Upper lobe of right lung (tissue), 1 donor: Measurements from ENCODE around the gene LRRC43. TPM values are rescaled to one million over a fixed set of nuclear protein-coding genes. Genes with fewer than 3 reads are reported as not detected.

ENCODE experiments used
- ATAC-seq: fragments of 200-7000 bp; cut with Tn5 transposase; one replicate; pipeline ENCODE4 v1.9.1; 2020; ENCODE audit warnings: mild to moderate bottlenecking, moderate library complexity
- DNase-seq: peaks from one replicate; pipeline ENCODE4 v3.0.0-alpha.2; 2020
- H3K27ac ChIP-seq: fragments of 200-600 bp; one replicate; pipeline ENCODE4 v1.8.0; 2022
- H3K27me3 ChIP-seq: fragments of 200-600 bp; one replicate; pipeline ENCODE4 v1.8.0; 2022; ENCODE audit warnings: mild to moderate bottlenecking
- H3K36me3 ChIP-seq: fragments of 200-600 bp; one replicate; pipeline ENCODE4 v1.8.0; 2022
- H3K4me1 ChIP-seq: fragments of 200-600 bp; one replicate; pipeline ENCODE4 v1.8.0; 2022
- H3K4me3 ChIP-seq: fragments of 200-600 bp; one replicate; pipeline ENCODE4 v1.8.0; 2022; ENCODE audit warnings: mild to moderate bottlenecking
- H3K9me3 ChIP-seq: fragments of 200-600 bp; one replicate; pipeline ENCODE4 v1.8.0; 2022
- CTCF ChIP-seq: fragments of 200-600 bp; IDR thresholded peaks from one replicate; pipeline ENCODE4 v1.8.0; 2022; ENCODE audit warnings: antibody characterized with exemption
- intact Hi-C: fragments of 100-400 bp; cut with DNase I; formaldehyde crosslinking; loops from one replicate; pipeline ENCODE4 v1.11.0; 2022
- total RNA-seq: library from RNA; stranded (reverse); fragmentation: NEBNext Ultra II Directional; extraction: Animal tissue kit (Norgen Biotek cat#: 25700); gene quantifications from one replicate; pipeline ENCODE4 v1.2.1, GENCODE V29; 2021
- donor health status: DM: no; HTN: yes; CAD: no; lungs with severe emphysema.

Gene LRRC43
- total RNA-seq, 1 donor from 2014 or later: not detected

- Histone ChIP-seq H3K27ac (no peak overlapping the region), H3K4me1 (peaks cover 5% of the 10 kb centered on the region), H3K27me3 (no peaks in the 10 kb centered on the region), H3K9me3 (no peaks in the 10 kb centered on the region), H3K36me3 (no peaks in the 10 kb centered on the region), H3K4me3 (no peak overlapping the region)
- no peak for DNase-seq
- no peak for TF ChIP-seq CTCF
- intact Hi-C loops: no loop called here
- ATAC-seq: peak; percentile 25
Measured at GRCh38 chr12:122184517-122184916, 1.6 kb downstream of the LRRC43 start.

DNA sequence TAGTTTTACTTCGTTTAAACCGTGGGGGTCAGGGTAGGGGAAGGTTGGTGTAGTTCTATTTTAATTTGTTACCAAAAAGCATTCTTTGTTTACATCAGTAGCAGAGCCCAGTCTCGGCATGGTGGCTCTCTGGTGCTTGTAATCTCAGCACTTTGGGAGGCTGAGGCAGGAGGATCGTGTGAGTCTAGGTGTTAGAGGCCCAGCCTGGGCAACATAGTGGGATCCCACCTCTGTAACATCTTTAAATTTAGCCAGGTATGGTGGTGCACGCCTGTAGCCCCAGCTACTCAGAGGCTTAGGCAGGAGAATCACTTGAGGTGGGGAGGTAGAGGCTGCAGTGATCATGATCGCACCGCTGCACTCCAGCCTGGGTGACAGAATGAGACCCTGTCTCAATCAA, 2.2 kb downstream of the LRRC43 start:
- Histone ChIP-seq H3K27ac (no peak overlapping the region), H3K4me1 (peaks cover 5% of the 10 kb centered on the region), H3K36me3 (no peaks in the 10 kb centered on the region), H3K9me3 (no peaks in the 10 kb centered on the region), H3K27me3 (no peaks in the 10 kb centered on the region), H3K4me3 (no peak overlapping the region)
- ATAC-seq (no peak), DNase-seq (no peak)
- intact Hi-C loops: no loop called here
- TF ChIP-seq CTCF: no peak

GRCh38 chr12:122185494-122186082, 2.7 kb downstream of the LRRC43 start:
- no peak for DNase-seq

DNA sequence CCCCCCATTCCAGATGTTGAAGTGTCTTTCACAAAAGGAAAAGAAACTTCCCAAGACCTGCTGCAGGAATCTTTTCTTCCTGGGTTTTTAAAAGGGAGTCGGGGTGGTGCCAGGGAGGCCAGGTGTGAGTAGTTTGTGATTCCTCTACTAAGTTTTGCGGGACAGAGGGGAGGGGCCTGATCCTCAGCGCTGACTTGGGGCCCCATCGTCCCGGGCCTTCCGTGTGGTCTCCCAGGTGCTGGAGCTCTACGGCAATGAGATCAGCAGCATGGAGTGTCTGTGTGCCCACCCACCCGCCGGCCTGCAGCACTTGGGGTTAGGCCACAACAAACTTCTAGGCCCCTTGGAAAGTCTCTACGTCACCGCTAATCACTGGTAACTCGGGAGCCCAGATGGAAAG, 4.5 kb downstream of the LRRC43 start:
- intact Hi-C loops: no loop called here
- Histone ChIP-seq H3K4me3 (no peak overlapping the region), H3K4me1 (peaks cover 5% of the 10 kb centered on the region), H3K9me3 (no peaks in the 10 kb centered on the region), H3K27me3 (no peaks in the 10 kb centered on the region), H3K36me3 (no peaks in the 10 kb centered on the region), H3K27ac (no peak overlapping the region)
- ATAC-seq (no peak), DNase-seq (no peak)
- no peak for TF ChIP-seq CTCF

More at GRCh38 chr12:122185494-122186082, 2.7 kb downstream of the LRRC43 start:
- Histone ChIP-seq H3K27me3 (no peaks in the 10 kb centered on the region), H3K9me3 (no peaks in the 10 kb centered on the region), H3K4me3 (no peak overlapping the region), H3K27ac (no peak overlapping the region), H3K4me1 (peaks cover 5% of the 10 kb centered on the region), H3K36me3 (no peaks in the 10 kb centered on the region)
- intact Hi-C loops: no loop called here
- no peak for ATAC-seq
- TF ChIP-seq CTCF: no peak

DNA sequence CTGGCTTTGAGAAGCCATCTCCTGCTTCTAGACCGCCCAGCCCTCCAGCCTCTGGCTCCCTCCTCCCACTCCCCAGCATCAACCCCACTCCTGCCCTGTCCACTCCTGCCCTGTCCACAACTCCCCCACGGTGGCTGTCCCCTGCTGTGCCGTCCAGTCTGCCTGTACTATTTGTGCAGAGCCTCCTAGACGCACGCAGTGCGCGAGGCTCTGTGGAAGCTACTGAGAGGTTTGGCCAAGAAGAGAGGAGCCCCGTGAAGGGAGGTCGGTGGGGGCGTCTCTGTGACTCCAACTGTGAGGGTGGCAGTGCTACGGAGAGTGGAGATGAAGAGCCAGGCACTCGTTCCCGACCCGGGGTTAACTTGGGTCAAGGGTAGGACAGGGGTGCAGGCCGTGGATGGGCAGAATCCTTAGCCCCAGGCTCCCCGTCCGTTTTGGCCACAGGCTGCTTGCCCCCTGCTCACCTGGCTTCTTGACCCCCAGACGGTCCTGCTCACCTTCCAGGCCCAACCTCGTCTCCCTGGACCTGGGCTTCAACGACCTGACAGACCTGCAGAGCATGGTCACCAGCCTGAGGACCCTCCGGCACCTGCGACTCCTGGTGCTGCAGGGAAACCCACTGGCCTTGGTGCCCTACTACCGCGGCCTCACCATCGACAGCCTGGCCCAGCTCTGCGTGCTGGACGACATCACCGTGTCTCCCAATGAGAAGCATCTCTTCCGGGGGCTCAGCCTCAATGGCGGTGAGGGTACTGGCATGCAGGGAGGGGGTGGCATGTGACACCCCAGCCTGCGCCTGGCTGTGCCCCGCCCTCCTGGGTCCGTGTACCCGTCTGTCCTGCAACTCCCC, 6.9 kb downstream of the LRRC43 start:
- Histone ChIP-seq H3K27ac (no peak overlapping the region), H3K9me3 (no peaks in the 10 kb centered on the region), H3K36me3 (no peaks in the 10 kb centered on the region), H3K27me3 (no peaks in the 10 kb centered on the region), H3K4me3 (no peak overlapping the region), H3K4me1 (no peaks in the 10 kb centered on the region)
- DNase-seq: no peak
- intact Hi-C loops: no loop called here
- TF ChIP-seq CTCF: no peak
- ATAC-seq: no peak
